ENCODE measurements around the gene PP2D1.
"Not testable (repeated sequence)": the region's sequence is repeated elsewhere in the genome, so short reads cannot be mapped to it uniquely, and the experiment has no call there.

The PP2D1 gene

DNA sequence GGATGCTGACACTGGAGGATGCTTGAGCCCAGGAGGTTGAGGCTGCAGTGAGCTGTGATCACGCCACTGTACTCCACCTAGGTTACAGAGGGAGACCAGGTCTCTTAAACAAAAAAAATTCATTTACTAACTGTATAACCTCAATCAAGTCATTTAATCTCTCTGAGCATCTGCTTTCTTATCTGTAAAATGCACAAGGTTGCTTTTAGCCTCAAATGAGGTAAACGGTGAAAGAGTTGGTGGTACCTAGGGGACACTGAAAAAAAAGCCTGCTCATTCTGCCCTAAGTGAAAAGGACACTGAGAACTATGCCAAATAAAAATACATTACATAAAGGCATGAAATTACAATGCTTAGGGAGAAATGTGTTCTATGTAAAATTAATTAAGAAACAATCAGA is 3.4 kb downstream of the PP2D1 start:
- no peak for TF ChIP-seq CTCF (IDR thresholded peaks at IDR 0.05; ENCODE audit: control insufficient read depth, extremely low read depth, insufficient read depth)
- no peak overlapping the region for H3K4me3 ChIP-seq (ENCODE audit: low read depth, low read length)
- no peak for DNase-seq (ENCODE audit: low read depth)

DNA sequence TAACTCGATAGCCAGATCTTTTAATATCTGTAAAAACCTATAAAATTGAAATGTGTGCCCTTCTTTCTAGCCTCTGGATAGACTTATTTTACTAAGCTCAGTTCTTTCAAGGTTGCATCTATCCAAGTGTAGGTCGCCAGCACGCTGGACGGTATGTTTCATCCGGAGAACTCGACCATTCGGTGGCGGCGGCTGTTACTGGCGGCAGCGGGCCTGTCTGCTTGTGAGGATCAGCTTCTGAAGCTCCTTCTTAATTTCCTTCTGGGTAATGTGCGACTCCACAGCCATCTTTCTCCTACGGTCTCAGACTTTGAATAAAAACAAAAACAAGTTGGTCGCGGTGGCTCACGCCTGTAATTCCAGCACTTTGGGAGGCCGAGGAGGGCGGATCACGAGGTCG is 4.1 kb downstream of the PP2D1 start:
- no peak for TF ChIP-seq CTCF (IDR thresholded peaks at IDR 0.05; ENCODE audit: control insufficient read depth, extremely low read depth, insufficient read depth)
- no peak for DNase-seq (ENCODE audit: low read depth)
- no peak overlapping the region for H3K4me3 ChIP-seq (ENCODE audit: low read depth, low read length)

- TF ChIP-seq CTCF (IDR thresholded peaks at IDR 0.05; ENCODE audit: control insufficient read depth, extremely low read depth, insufficient read depth) = no peak
- DNase-seq (ENCODE audit: low read depth) = no peak
- no peak overlapping the region for H3K4me3 ChIP-seq (ENCODE audit: low read depth, low read length)
Measured at GRCh38 chr3:20001932-20002331, 10.1 kb downstream of the PP2D1 start.

- no peak for TF ChIP-seq CTCF (IDR thresholded peaks at IDR 0.05; ENCODE audit: control insufficient read depth, extremely low read depth, insufficient read depth)
- no peak overlapping the region for H3K4me3 ChIP-seq (ENCODE audit: low read depth, low read length)
- no peak for DNase-seq (ENCODE audit: low read depth)
Measured at GRCh38 chr3:19997502-19997901, 14.6 kb downstream of the PP2D1 start.

- H3K4me3 ChIP-seq (ENCODE audit: low read depth, low read length) = no peak overlapping the region
- no peak for TF ChIP-seq CTCF (IDR thresholded peaks at IDR 0.05; ENCODE audit: control insufficient read depth, extremely low read depth, insufficient read depth)
- DNase-seq (ENCODE audit: low read depth) = no peak
Measured at GRCh38 chr3:19994796-19995195, 17.3 kb downstream of the PP2D1 start.

- not testable (repeated sequence) for H3K4me3 ChIP-seq (ENCODE audit: low read depth, low read length); DNase-seq (ENCODE audit: low read depth)
Measured at GRCh38 chr3:19988904-19989303, 23.2 kb downstream of the PP2D1 start.

- no peak for TF ChIP-seq CTCF (IDR thresholded peaks at IDR 0.05; ENCODE audit: control insufficient read depth, extremely low read depth, insufficient read depth)
- H3K4me3 ChIP-seq (ENCODE audit: low read depth, low read length) = no peak overlapping the region
- peak; percentile 7 for DNase-seq (ENCODE audit: low read depth)
Measured at GRCh38 chr3:19972054-19972453, 40.0 kb downstream of the PP2D1 start.

DNA sequence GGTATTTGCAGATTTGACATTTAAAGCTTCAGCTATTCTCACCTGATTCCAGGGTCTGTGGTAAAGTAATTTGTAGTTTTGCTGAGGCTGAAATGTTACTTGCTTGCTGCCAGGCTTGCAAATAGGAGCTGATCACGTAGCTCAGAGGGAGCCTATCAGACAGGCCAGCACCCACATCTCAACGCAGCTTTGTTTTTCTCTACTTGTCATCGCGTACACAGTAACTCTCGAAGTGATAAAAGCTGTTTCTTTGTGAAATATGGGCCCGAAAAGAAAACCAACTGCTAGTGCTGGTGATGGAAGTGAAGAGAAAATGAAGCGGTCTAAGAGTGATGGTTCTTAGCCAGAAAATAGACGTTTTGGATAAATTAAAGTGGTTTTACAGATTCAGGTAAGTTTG is 41.7 kb downstream of the PP2D1 start:
- H3K4me3 ChIP-seq (ENCODE audit: low read depth, low read length) = no peak overlapping the region
- TF ChIP-seq CTCF (IDR thresholded peaks at IDR 0.05; ENCODE audit: control insufficient read depth, extremely low read depth, insufficient read depth) = no peak
- DNase-seq (ENCODE audit: low read depth) = no peak
